HEK293 (cell line): ENCODE data around the gene ADSL.

Source experiments
- CTCF ChIA-PET: fragments of 350-600 bp; formaldehyde crosslinking; extraction: SDS; loops from one replicate; lab custom pipeline; 2021; ENCODE audit warnings: antibody characterized with exemption; lab: Yijun Ruan, JAX
- POLR2A ChIA-PET: fragments of 300-600 bp; formaldehyde crosslinking; extraction: SDS; loops from one replicate; lab custom pipeline; 2020; ENCODE audit warnings: antibody characterized with exemption, inconsistent platforms; lab: Yijun Ruan, JAX
- H3K27ac ChIP-seq: fragments of 200-500 bp; sonication (Bioruptor generic); 2 replicates; pipeline ENCODE4 v1.5.1; 2014; ENCODE audit warnings: low read depth, low read length, control low read depth, inconsistent platforms; ENCODE audit errors: extremely low read depth
- H3K36me3 ChIP-seq, 2 experiments: fragments of 200-500 bp in 1 of 2; sonication (Bioruptor generic) in 1 of 2; 1 replicate in 1 of 2; 2 replicates in 1 of 2; pipeline ENCODE4 v1.5.1; 2014 to 2017; ENCODE audit warnings: inconsistent platforms in 2 of 2, low read length in 2 of 2; ENCODE audit not compliant: control insufficient read depth in 2 of 2, insufficient read depth in 1 of 2
- H3K4me1 ChIP-seq: fragments of 200-500 bp; sonication (Bioruptor generic); 2 replicates; pipeline ENCODE4 v1.5.1; 2014; ENCODE audit warnings: mild to moderate bottlenecking, low read length, inconsistent platforms; ENCODE audit not compliant: control insufficient read depth, insufficient read depth
- H3K4me3 ChIP-seq: 2 replicates; pipeline ENCODE4 v1.5.1; 2011; ENCODE audit warnings: low read depth, mild to moderate bottlenecking, control low read depth, low read length, moderate library complexity
- H3K9me3 ChIP-seq: fragments of 200-500 bp; sonication (Bioruptor generic); 2 replicates; pipeline ENCODE4 v1.5.1; 2014; ENCODE audit warnings: low read depth, low read length, inconsistent platforms; ENCODE audit not compliant: control insufficient read depth, insufficient read depth
- BCL11A ChIP-seq: fragments of 450-650 bp; formaldehyde crosslinking; IDR thresholded peaks from 2 replicates; pipeline ENCODE4 v1.5.1; 2016; ENCODE audit warnings: low read depth, missing biosample characterization, missing genetic modification characterization
- GLI2 ChIP-seq: fragments of 450-650 bp; formaldehyde crosslinking; IDR thresholded peaks from 2 replicates; pipeline ENCODE4; 2017; ENCODE audit warnings: missing biosample characterization, missing genetic modification characterization, low read depth, borderline replicate concordance
- GLIS1 ChIP-seq: fragments of 450-650 bp; formaldehyde crosslinking; IDR thresholded peaks from 2 replicates; pipeline ENCODE4 v1.5.1; 2016; ENCODE audit warnings: missing biosample characterization, missing genetic modification characterization
- HOXC10 ChIP-seq: sonication (generic); formaldehyde crosslinking; IDR thresholded peaks from 2 replicates; pipeline ENCODE4 v1.8.1; 2023; ENCODE audit warnings: mild to moderate bottlenecking, missing genetic modification reagents
- REPIN1 ChIP-seq: fragments of 450-650 bp; formaldehyde crosslinking; IDR thresholded peaks from 2 replicates; pipeline ENCODE4 v1.5.1; 2017; ENCODE audit warnings: missing biosample characterization, missing genetic modification characterization, low read depth
- SP2 ChIP-seq: fragments of 450-650 bp; formaldehyde crosslinking; IDR thresholded peaks from 2 replicates; pipeline ENCODE4 v1.5.1; 2016; ENCODE audit warnings: missing biosample characterization, missing genetic modification characterization
- TRIM28 ChIP-seq: IDR thresholded peaks from 2 replicates; pipeline ENCODE4 v1.6.1; 2011; ENCODE audit warnings: low read length, control low read depth, borderline replicate concordance
- ZIC2 ChIP-seq: fragments of 450-650 bp; formaldehyde crosslinking; IDR thresholded peaks from 2 replicates; pipeline ENCODE4 v1.5.1; 2016; ENCODE audit warnings: missing biosample characterization, missing genetic modification characterization
- ZNF10 ChIP-seq: fragments of 450-650 bp; formaldehyde crosslinking; IDR thresholded peaks from 2 replicates; pipeline ENCODE4 v1.5.1; 2017; ENCODE audit warnings: missing biosample characterization, missing genetic modification characterization
- ZNF223 ChIP-seq: fragments of 450-650 bp; formaldehyde crosslinking; IDR thresholded peaks from 2 replicates; pipeline ENCODE4 v1.5.1; 2016; ENCODE audit warnings: missing biosample characterization, missing genetic modification characterization
- ZNF248 ChIP-seq: fragments of 450-650 bp; formaldehyde crosslinking; IDR thresholded peaks from 2 replicates; pipeline ENCODE4 v1.5.1; 2017; ENCODE audit warnings: missing biosample characterization, missing genetic modification characterization
- ZNF416 ChIP-seq: fragments of 450-650 bp; formaldehyde crosslinking; IDR thresholded peaks from 2 replicates; pipeline ENCODE4 v1.5.1; 2016; ENCODE audit warnings: missing biosample characterization, missing genetic modification characterization
- ZNF596 ChIP-seq: fragments of 450-650 bp; IDR thresholded peaks from 2 replicates; pipeline ENCODE4 v1.5.0; 2018; ENCODE audit warnings: missing biosample characterization, mild to moderate bottlenecking, missing genetic modification characterization, moderate library complexity
- ZNF626 ChIP-seq: fragments of 450-650 bp; sonication (Bioruptor Pico); formaldehyde crosslinking; IDR thresholded peaks from 2 replicates; pipeline ENCODE4 v1.5.1; 2018; ENCODE audit warnings: missing biosample characterization, missing genetic modification characterization, inconsistent platforms
- ZNF747 ChIP-seq: fragments of 450-650 bp; formaldehyde crosslinking; IDR thresholded peaks from 2 replicates; pipeline ENCODE4 v1.5.1; 2016; ENCODE audit warnings: missing biosample characterization, missing genetic modification characterization
- ZNF791 ChIP-seq: fragments of 450-650 bp; formaldehyde crosslinking; IDR thresholded peaks from 2 replicates; pipeline ENCODE4 v1.5.1; 2016; ENCODE audit warnings: missing biosample characterization, missing genetic modification characterization
- TF ChIP-seq, protein P1 (sequence below): fragments of 450-650 bp; formaldehyde crosslinking; IDR thresholded peaks from 2 replicates; pipeline ENCODE4 v1.5.1; 2016; ENCODE audit warnings: missing biosample characterization, missing genetic modification characterization
- TF ChIP-seq, protein P2 (sequence below): fragments of 450-650 bp; formaldehyde crosslinking; IDR thresholded peaks from 2 replicates; pipeline ENCODE4 v1.5.1; 2016; ENCODE audit warnings: missing biosample characterization, missing genetic modification characterization
- TF ChIP-seq, protein P3 (sequence below): fragments of 450-650 bp; formaldehyde crosslinking; IDR thresholded peaks from 2 replicates; pipeline ENCODE4 v1.5.1; 2017; ENCODE audit warnings: missing biosample characterization, mild to moderate bottlenecking, missing genetic modification characterization, moderate library complexity
- TF ChIP-seq, protein P4 (sequence below): fragments of 450-650 bp; formaldehyde crosslinking; IDR thresholded peaks from 2 replicates; pipeline ENCODE4 v1.5.1; 2017; ENCODE audit warnings: missing biosample characterization, missing genetic modification characterization
- TF ChIP-seq, protein P5 (sequence below): fragments of 450-650 bp; formaldehyde crosslinking; IDR thresholded peaks from 2 replicates; pipeline ENCODE4 v1.5.1; 2016; ENCODE audit warnings: missing biosample characterization, missing genetic modification characterization
- TF ChIP-seq, protein P6 (sequence below): fragments of 450-650 bp; formaldehyde crosslinking; IDR thresholded peaks from 2 replicates; pipeline ENCODE4 v1.5.1; 2016; ENCODE audit warnings: missing biosample characterization, missing genetic modification characterization

Gene ADSL

DNA sequence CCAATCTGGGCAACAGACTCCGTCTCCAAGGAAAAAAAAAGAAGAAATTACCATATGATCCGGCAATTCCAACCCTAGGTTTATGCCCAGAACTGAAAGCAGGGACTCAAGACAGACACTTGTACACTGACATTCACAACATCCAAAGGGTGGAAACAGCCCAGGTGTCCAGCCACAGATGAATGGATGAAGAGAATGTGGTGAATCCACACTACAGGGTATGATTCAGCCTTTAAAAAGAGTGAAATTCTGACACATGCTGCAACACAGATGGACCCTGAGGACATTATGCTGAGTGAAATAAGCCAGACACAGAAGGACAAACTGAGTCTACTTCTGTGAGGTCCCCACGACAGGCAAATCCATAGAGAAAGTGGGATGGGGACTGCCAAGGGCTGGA is 68.0 kb downstream of the ADSL start (continued):
- TF ChIP-seq ZNF248 (tag by site-specific recombination): no peak
- no peak for TF ChIP-seq ZNF596 (tag by site-specific recombination)

DNA sequence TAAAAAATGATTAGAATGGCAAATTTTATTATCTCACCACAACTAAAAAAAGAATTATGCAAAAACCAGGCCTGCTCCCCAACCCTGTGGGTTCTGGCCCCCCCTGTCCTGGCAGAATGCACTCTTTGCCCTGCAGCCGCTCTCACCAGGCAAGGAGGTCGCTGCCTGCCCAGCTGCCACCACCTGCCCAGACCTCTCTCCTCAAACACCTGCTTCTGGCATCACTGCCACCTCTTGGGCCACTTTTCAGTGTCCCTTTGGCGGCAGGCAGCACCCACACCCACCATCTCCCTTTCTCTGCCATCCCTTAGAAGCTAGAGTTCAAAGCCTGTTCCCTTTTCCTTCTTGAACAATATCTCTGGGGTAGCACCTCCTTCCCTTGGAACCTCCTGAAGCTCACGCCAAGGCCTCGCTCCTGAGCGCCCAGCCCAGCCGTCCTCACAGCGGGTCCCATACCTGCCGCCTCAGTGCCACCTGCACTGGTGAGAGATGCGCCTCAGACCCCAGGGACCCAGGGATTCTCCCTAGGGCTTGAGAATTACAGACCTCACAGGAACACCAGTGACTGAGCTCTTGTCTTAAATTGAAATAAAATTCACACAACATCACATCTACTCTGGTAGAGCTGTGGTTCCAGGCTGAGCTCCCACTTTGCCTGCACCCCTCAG is 68.7 kb downstream of the ADSL start:
- POLR2A ChIA-PET: interaction anchor here (0.8 kb wide), 1 partner anchor 42 kb away, joined by 3 read pairs; no protein-coding TSS in a partner anchor
- Histone ChIP-seq H3K9me3 (no peaks in the 10 kb centered on the region), H3K27ac (no peak overlapping the region), H3K4me1 (no peaks in the 10 kb centered on the region), H3K36me3 (peaks cover 4 to 68% of the 10 kb centered on the region in 2 experiments), H3K4me3 (no peak overlapping the region)
- TF ChIP-seq ZNF223 (tag by site-specific recombination) (no peak), REPIN1 (tag by site-specific recombination) (no peak)
- TF ChIP-seq, protein P1, sequence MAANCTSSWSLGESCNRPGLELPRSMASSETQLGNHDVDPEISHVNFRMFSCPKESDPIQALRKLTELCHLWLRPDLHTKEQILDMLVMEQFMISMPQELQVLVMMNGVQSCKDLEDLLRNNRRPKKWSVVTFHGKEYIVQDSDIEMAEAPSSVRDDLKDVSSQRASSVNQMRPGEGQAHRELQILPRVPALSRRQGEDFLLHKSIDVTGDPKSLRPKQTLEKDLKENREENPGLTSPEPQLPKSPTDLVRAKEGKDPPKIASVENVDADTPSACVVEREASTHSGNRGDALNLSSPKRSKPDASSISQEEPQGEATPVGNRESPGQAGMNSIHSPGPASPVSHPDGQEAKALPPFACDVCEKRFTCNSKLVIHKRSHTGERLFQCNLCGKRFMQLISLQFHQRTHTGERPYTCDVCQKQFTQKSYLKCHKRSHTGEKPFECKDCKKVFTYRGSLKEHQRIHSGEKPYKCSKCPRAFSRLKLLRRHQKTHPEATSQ (tag by site-specific recombination): no peak
- TF ChIP-seq, protein P2, sequence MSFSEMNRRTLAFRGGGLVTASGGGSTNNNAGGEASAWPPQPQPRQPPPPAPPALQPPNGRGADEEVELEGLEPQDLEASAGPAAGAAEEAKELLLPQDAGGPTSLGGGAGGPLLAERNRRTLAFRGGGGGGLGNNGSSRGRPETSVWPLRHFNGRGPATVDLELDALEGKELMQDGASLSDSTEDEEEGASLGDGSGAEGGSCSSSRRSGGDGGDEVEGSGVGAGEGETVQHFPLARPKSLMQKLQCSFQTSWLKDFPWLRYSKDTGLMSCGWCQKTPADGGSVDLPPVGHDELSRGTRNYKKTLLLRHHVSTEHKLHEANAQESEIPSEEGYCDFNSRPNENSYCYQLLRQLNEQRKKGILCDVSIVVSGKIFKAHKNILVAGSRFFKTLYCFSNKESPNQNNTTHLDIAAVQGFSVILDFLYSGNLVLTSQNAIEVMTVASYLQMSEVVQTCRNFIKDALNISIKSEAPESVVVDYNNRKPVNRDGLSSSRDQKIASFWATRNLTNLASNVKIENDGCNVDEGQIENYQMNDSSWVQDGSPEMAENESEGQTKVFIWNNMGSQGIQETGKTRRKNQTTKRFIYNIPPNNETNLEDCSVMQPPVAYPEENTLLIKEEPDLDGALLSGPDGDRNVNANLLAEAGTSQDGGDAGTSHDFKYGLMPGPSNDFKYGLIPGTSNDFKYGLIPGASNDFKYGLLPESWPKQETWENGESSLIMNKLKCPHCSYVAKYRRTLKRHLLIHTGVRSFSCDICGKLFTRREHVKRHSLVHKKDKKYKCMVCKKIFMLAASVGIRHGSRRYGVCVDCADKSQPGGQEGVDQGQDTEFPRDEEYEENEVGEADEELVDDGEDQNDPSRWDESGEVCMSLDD: no peak
- TF ChIP-seq, protein P3, sequence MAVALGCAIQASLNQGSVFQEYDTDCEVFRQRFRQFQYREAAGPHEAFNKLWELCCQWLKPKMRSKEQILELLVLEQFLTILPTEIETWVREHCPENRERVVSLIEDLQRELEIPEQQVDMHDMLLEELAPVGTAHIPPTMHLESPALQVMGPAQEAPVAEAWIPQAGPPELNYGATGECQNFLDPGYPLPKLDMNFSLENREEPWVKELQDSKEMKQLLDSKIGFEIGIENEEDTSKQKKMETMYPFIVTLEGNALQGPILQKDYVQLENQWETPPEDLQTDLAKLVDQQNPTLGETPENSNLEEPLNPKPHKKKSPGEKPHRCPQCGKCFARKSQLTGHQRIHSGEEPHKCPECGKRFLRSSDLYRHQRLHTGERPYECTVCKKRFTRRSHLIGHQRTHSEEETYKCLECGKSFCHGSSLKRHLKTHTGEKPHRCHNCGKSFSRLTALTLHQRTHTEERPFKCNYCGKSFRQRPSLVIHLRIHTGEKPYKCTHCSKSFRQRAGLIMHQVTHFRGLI (tag by site-specific recombination): no peak
- CTCF ChIA-PET: interaction anchor here (0.9 to 1.2 kb wide), 2 partner anchors 14 to 74 kb away, joined by 3 read pairs; no protein-coding TSS in a partner anchor

DNA sequence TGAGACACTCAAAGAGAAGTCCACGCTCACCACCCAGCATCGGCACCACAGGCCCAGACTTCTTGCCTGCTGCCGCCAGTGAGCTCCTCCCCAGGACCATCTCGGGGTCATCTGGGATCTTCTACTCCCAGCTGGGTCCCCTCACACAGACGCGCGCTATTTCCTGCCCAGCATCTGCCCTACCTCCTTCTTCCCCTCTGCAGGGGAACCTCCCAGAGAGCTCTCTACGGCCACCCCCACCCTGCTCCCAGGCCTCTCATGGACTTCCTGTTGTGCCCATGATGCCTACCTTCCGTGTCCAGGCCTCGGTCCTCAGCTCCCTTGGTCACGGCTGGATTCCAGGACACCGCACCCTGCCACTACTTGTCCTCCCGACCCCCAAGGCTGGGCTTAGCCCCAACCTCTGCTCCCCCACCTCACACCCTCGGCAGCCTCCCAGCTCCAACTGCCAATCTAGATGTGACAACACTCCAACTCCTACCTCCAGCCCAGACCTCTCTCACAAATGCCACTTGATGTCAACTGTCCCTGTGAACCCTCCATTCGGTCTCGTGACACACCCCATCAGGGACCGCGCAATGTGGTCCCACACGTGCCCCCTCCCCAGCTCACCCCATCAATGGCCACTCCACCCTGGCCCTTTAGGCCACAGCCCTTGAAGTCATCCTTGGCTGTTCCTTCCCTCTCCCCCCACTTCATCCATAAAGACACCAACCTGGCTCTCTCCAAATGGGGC is 69.4 kb downstream of the ADSL start:
- Histone ChIP-seq H3K36me3 (peaks cover 4 to 68% of the 10 kb centered on the region in 2 experiments), H3K4me1 (no peaks in the 10 kb centered on the region), H3K27ac (no peak overlapping the region), H3K9me3 (no peaks in the 10 kb centered on the region), H3K4me3 (no peak overlapping the region)
- POLR2A ChIA-PET: no interaction called here
- CTCF ChIA-PET: interaction anchor here (0.9 to 1.2 kb wide), 2 partner anchors 15 to 73 kb away, joined by 3 read pairs; no protein-coding TSS in a partner anchor
- peak; percentile 76 for TF ChIP-seq ZIC2
- no peak for TF ChIP-seq GLI2 (tag by site-specific recombination)
- TF ChIP-seq BCL11A (tag by site-specific recombination): no peak
- TF ChIP-seq HOXC10 (CRISPR knock-in tag): no peak
- no peak for TF ChIP-seq ZNF626 (tag by site-specific recombination)
- TF ChIP-seq ZNF747 (tag by site-specific recombination): no peak
- TF ChIP-seq GLIS1 (tag by site-specific recombination): peak; percentile 74
- TF ChIP-seq ZNF791 (tag by site-specific recombination): no peak
- TF ChIP-seq ZNF416: no peak
- TF ChIP-seq SP2 (tag by site-specific recombination): no peak
- TF ChIP-seq ZNF10 (tag by site-specific recombination): no peak
- no peak for TF ChIP-seq TRIM28
- TF ChIP-seq, protein P4, sequence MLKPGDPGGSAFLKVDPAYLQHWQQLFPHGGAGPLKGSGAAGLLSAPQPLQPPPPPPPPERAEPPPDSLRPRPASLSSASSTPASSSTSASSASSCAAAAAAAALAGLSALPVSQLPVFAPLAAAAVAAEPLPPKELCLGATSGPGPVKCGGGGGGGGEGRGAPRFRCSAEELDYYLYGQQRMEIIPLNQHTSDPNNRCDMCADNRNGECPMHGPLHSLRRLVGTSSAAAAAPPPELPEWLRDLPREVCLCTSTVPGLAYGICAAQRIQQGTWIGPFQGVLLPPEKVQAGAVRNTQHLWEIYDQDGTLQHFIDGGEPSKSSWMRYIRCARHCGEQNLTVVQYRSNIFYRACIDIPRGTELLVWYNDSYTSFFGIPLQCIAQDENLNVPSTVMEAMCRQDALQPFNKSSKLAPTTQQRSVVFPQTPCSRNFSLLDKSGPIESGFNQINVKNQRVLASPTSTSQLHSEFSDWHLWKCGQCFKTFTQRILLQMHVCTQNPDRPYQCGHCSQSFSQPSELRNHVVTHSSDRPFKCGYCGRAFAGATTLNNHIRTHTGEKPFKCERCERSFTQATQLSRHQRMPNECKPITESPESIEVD (tag by site-specific recombination): no peak
- TF ChIP-seq, protein P5, sequence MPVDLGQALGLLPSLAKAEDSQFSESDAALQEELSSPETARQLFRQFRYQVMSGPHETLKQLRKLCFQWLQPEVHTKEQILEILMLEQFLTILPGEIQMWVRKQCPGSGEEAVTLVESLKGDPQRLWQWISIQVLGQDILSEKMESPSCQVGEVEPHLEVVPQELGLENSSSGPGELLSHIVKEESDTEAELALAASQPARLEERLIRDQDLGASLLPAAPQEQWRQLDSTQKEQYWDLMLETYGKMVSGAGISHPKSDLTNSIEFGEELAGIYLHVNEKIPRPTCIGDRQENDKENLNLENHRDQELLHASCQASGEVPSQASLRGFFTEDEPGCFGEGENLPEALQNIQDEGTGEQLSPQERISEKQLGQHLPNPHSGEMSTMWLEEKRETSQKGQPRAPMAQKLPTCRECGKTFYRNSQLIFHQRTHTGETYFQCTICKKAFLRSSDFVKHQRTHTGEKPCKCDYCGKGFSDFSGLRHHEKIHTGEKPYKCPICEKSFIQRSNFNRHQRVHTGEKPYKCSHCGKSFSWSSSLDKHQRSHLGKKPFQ (tag by site-specific recombination): no peak
- TF ChIP-seq, protein P6, sequence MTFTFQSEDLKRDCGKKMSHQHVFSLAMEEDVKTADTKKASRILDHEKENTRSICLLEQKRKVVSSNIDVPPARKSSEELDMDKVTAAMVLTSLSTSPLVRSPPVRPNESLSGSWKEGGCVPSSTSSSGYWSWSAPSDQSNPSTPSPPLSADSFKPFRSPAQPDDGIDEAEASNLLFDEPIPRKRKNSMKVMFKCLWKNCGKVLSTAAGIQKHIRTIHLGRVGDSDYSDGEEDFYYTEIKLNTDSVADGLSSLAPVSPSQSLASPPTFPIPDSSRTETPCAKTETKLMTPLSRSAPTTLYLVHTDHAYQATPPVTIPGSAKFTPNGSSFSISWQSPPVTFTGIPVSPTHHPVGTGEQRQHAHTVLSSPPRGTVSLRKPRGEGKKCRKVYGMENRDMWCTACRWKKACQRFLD: no peak
